Tibial nerve (tissue), 4 donors: Measurements from ENCODE around the gene ANO1.

Source experiments
- EP300 ChIP-seq, 2 donors: sonication (generic); formaldehyde crosslinking; IDR thresholded peaks; one replicate each; pipeline ENCODE4 v1.6.1; 2017; ENCODE audit warnings: antibody characterized with exemption in 2 of 2, mild to moderate bottlenecking in 1 of 2
- POLR2A ChIP-seq, 2 donors: fragments of 450-650 bp; IDR thresholded peaks; one replicate each; pipeline ENCODE4 v1.6.1; 2017; ENCODE audit warnings: antibody characterized with exemption in 2 of 2, mild to moderate bottlenecking in 2 of 2, moderate library complexity in 2 of 2
- TF ChIP-seq, protein P1 (sequence below), 5 experiments: fragments of 200-600 bp in 3 of 5; fragments of 450-650 bp in 2 of 5; sonication (generic) in 3 of 5; IDR thresholded peaks; one replicate each; pipeline ENCODE4 v1.5.1; 2016 to 2019; ENCODE audit warnings: antibody characterized with exemption in 5 of 5, mild to moderate bottlenecking in 3 of 5, moderate library complexity in 2 of 5

DNA sequence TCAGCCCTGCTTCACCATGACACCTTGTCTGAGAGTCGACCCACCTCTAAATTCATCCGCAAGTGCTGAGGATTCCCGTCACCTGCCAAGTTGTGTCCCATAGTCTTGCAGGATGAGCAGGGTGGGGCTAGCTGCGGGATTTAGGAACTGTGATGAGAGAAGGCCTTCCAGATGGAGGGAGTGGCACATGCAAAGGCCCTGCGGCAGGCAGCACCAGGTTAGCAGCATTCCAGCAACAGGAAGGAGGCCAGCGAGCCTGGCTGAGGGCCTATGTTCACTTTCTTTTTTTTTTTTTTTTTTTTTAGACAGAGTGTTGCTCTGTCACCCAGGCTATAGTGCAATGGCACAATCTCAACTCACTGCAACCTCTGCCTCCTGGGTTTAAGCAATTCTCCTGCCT, 31.8 kb downstream of the ANO1 start:
- TF ChIP-seq, protein P1, sequence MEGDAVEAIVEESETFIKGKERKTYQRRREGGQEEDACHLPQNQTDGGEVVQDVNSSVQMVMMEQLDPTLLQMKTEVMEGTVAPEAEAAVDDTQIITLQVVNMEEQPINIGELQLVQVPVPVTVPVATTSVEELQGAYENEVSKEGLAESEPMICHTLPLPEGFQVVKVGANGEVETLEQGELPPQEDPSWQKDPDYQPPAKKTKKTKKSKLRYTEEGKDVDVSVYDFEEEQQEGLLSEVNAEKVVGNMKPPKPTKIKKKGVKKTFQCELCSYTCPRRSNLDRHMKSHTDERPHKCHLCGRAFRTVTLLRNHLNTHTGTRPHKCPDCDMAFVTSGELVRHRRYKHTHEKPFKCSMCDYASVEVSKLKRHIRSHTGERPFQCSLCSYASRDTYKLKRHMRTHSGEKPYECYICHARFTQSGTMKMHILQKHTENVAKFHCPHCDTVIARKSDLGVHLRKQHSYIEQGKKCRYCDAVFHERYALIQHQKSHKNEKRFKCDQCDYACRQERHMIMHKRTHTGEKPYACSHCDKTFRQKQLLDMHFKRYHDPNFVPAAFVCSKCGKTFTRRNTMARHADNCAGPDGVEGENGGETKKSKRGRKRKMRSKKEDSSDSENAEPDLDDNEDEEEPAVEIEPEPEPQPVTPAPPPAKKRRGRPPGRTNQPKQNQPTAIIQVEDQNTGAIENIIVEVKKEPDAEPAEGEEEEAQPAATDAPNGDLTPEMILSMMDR (IDR thresholded peaks at IDR 0.05) = no peak
- no peak for TF ChIP-seq POLR2A (IDR thresholded peaks at IDR 0.05)
- no peak for TF ChIP-seq EP300 (IDR thresholded peaks at IDR 0.05)
